Right atrium auricular region (tissue), 2 donors: Measurements from ENCODE around the gene FSD1. TPM values are rescaled to one million over a fixed set of nuclear protein-coding genes. Genes with fewer than 3 reads are reported as not detected.

Experiments used
- DNase-seq: peaks from one replicate; pipeline ENCODE4 v3.0.0-alpha.2; 2019; ENCODE audit warnings: low spot score
- H3K27ac ChIP-seq, 2 donors: fragments of 200-600 bp; sonication (generic); 1 replicate in 1 of 2; 2 replicates in 1 of 2; pipeline ENCODE4 v1.5.1; 2016 to 2019
- H3K27me3 ChIP-seq, 2 donors: fragments of 200-600 bp; sonication (generic); one replicate each; pipeline versions ENCODE4 v1.5.1 to v1.6.0; 2017 to 2019
- H3K36me3 ChIP-seq: fragments of 200-600 bp; sonication (generic); one replicate; pipeline ENCODE4 v1.5.1; 2016
- H3K4me1 ChIP-seq, 2 donors: fragments of 200-600 bp; sonication (generic); one replicate each; pipeline versions ENCODE4 v1.5.1 to v1.6.0; 2017 to 2019
- H3K4me3 ChIP-seq, 2 donors: fragments of 200-600 bp; sonication (generic); 1 replicate in 1 of 2; 2 replicates in 1 of 2; pipeline ENCODE4 v1.5.1; 2017 to 2019; ENCODE audit warnings: mild to moderate bottlenecking in 1 of 2, moderate library complexity in 1 of 2
- H3K9me3 ChIP-seq, 2 donors: fragments of 200-600 bp; sonication (generic); one replicate each; pipeline ENCODE4 v1.5.1; 2019
- CTCF ChIP-seq, 2 donors: fragments of 200-600 bp; sonication (generic); IDR thresholded peaks; one replicate each; pipeline ENCODE4 v1.5.1; 2019; ENCODE audit warnings: antibody characterized with exemption in 2 of 2
- total RNA-seq, 2 donors: library from RNA; depleted of rRNA; stranded (reverse); fragments of >200 nt; gene quantifications; one replicate each; pipeline ENCODE4 v1.1.0, GENCODE V29; 2016

The FSD1 gene
- total RNA-seq, 2 donors from 2014 or later, result not detected

- Histone ChIP-seq H3K27ac (no peak overlapping the region), H3K36me3 (peaks cover 58% of the 10 kb centered on the region), H3K4me1 (no peaks in the 10 kb centered on the region), H3K27me3 (no peaks in the 10 kb centered on the region), H3K9me3 (no peaks in the 10 kb centered on the region), H3K4me3 (no peak overlapping the region)
- no peak for TF ChIP-seq CTCF (IDR thresholded peaks at IDR 0.05)
- DNase-seq, result no peak
These were observed 55.2 kb downstream of the FSD1 start for GRCh38 chr19:4359627-4360000.

DNA sequence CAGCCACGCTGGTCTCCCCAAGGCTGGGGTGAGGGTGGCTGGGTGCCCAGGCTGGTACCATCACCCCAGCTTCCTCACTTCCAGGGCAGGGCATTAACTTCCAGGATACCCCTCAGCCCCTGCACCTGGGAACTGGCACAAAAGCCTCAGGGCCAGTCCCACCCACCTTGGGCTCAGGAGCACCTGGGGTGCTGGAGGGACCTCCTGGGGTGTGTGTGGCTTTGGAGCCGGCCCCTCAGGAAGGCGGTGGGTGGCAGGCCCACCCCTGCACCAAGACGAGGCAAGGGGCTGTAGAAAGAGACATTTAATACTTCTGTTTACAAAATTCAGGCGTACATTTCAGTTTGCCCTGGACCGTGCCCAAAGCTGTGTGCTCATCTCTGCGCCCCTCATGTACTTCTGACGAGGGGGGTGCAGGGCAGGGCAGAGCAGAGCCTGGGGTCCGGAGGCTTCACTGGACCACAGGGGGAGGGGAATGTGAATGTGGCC, 55.7 kb downstream of the FSD1 start:
- H3K27me3 ChIP-seq, result no peaks in the 10 kb centered on the region
- H3K4me1 ChIP-seq, result no peaks in the 10 kb centered on the region
- no peak for TF ChIP-seq CTCF (IDR thresholded peaks at IDR 0.05)
- H3K27ac ChIP-seq, result no peak overlapping the region
- H3K4me3 ChIP-seq, result no peak overlapping the region
- no peaks in the 10 kb centered on the region for H3K9me3 ChIP-seq
- no peak for DNase-seq
- peaks cover 63% of the 10 kb centered on the region for H3K36me3 ChIP-seq

GRCh38 chr19:4360641-4361151, 56.3 kb downstream of the FSD1 start:
- Histone ChIP-seq H3K9me3 (no peaks in the 10 kb centered on the region), H3K36me3 (peaks cover 68% of the 10 kb centered on the region), H3K4me3 (no peak overlapping the region), H3K27me3 (no peaks in the 10 kb centered on the region), H3K27ac (no peak overlapping the region), H3K4me1 (no peaks in the 10 kb centered on the region)
- no peak for TF ChIP-seq CTCF (IDR thresholded peaks at IDR 0.05)
- DNase-seq, result no peak

- Histone ChIP-seq H3K27me3 (no peaks in the 10 kb centered on the region), H3K4me3 (no peak overlapping the region), H3K27ac (no peak overlapping the region), H3K4me1 (no peaks in the 10 kb centered on the region), H3K9me3 (no peaks in the 10 kb centered on the region), H3K36me3 (peaks cover 75% of the 10 kb centered on the region)
- DNase-seq, result no peak
- no peak for TF ChIP-seq CTCF (IDR thresholded peaks at IDR 0.05)
These were observed 57.0 kb downstream of the FSD1 start for GRCh38 chr19:4361152-4362046.

DNA sequence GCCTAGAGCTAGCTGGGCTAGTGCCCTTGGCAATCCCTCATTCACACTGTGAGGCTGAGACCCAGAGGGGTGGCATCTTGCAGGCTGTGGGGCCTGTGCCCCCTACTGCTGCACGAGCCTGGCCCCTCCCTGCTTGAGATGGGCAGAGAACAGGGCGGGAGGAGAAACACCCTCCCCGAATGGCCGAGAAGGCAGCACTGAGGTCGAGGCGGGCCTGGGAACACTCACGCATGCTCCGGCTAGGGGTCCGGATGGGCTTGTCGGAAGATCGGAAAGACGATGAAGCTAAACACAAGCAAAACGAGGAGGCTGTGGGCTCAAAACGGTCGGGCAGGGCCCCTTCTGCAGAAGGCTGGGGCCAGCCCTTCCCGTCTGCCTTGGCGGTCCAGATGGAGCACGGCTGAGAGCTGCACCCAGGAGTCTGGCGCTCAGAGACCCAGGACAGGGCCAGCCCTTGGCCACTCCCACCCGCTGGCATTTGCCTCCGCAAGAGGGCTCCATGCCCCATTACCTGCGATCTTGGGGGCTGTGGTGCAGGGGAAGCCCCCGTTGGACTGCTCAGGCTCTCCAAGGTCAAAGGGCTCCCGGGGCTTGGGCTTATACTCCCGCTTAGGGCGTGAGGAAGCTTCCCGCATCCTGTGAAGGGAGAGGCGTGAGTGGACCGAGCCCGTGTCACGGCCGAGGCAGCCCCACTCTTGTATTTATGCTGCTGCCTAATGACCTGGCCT, 57.9 kb downstream of the FSD1 start:
- Histone ChIP-seq H3K27ac (no peak overlapping the region), H3K4me1 (peaks cover 0 to 7% of the 10 kb centered on the region in 2 donors), H3K9me3 (no peaks in the 10 kb centered on the region), H3K27me3 (no peaks in the 10 kb centered on the region), H3K36me3 (peaks cover 76% of the 10 kb centered on the region), H3K4me3 (no peak overlapping the region)
- DNase-seq, result no peak
- TF ChIP-seq CTCF (IDR thresholded peaks at IDR 0.05), result no peak
